HepG2 (cell line): ENCODE results near the gene ADRA2A. TPM values are rescaled to one million over a fixed set of nuclear protein-coding genes. Genes with fewer than 3 reads are reported as not detected.
A peak's percentile ranks its signal among the peaks of the same experiment; 100 is the strongest.

Experiments used
- ATAC-seq: fragments of 200-7000 bp; cut with Tn5 transposase; 3 replicates; pipeline ENCODE4 v1.9.1; 2020; ENCODE audit warnings: mild to moderate bottlenecking, moderate library complexity
- BruUV-seq: library from RNA; stranded (reverse); fragments of 400-500 nt; replicated peaks from 2 replicates; lab custom pipeline; 2021; lab: Mats Ljungman, UMichigan
- CTCF ChIA-PET: fragments of 300-600 bp; formaldehyde crosslinking; extraction: SDS; loops from one replicate; lab custom pipeline; 2021; ENCODE audit warnings: low total read pairs, inconsistent platforms, low intra/inter-chr PET ratio; lab: Yijun Ruan, JAX
- POLR2A ChIA-PET: fragments of 350-600 bp; sonication (Branson Sonifier 250); formaldehyde crosslinking; loops from one replicate; lab custom pipeline; 2020; ENCODE audit warnings: antibody characterized with exemption, inconsistent platforms; lab: Yijun Ruan, JAX
- DNase-seq: peaks from one replicate; pipeline ENCODE4 v3.0.0-alpha.2; 2015; ENCODE audit warnings: low spot score
- FAIRE-seq: peaks from 3 replicates; lab custom pipeline; 2011; peaks lifted over from hg19 to GRCh38; lab: Jason Lieb, UNC
- H2AFZ ChIP-seq: one replicate; pipeline ENCODE4 v1.6.1; 2011; ENCODE audit warnings: low read length, inconsistent platforms
- H3K27ac ChIP-seq: fragments of 300-600 bp; 3 replicates; pipeline ENCODE4 v1.8.0; 2011; ENCODE audit warnings: mixed run types, mild to moderate bottlenecking, mixed read lengths, low read length, inconsistent platforms; ENCODE audit not compliant: insufficient read depth; ENCODE audit errors: extremely low read length
- H3K27me3 ChIP-seq, 2 experiments: fragments of 200-600 bp in 1 of 2; 2 replicates in 1 of 2; 3 replicates in 1 of 2; pipeline versions ENCODE4 v1.6.0 to v1.8.0; 2011; ENCODE audit warnings: low read length in 2 of 2, mild to moderate bottlenecking in 2 of 2, moderate library complexity in 2 of 2, inconsistent platforms in 1 of 2; ENCODE audit not compliant: insufficient read depth in 2 of 2, control insufficient read depth in 1 of 2
- H3K36me3 ChIP-seq, 2 experiments: fragments of 200-600 bp in 1 of 2; replicated peaks in 1 of 2; 2 replicates in 1 of 2; 3 replicates in 1 of 2; pipeline versions ENCODE4 v1.5.1 to v1.8.0; 2011; ENCODE audit warnings: low read length in 2 of 2, inconsistent platforms in 1 of 2; ENCODE audit not compliant: insufficient read depth in 2 of 2, control insufficient read depth in 1 of 2
- H3K4me1 ChIP-seq: 2 replicates; pipeline ENCODE4 v1.5.1; 2012; ENCODE audit warnings: low read length, inconsistent platforms; ENCODE audit not compliant: insufficient read depth
- H3K4me2 ChIP-seq: 2 replicates; pipeline ENCODE4 v1.6.0; 2011; ENCODE audit warnings: low read depth, low read length, inconsistent platforms
- H3K4me3 ChIP-seq, 3 experiments: fragments of 200-600 bp in 1 of 3; sonication (generic), shearing (Covaris generic) in 1 of 3; replicated peaks in 1 of 3; 2 replicates each; pipeline ENCODE4 v1.5.1; 2011 to 2016; ENCODE audit warnings: low read length in 3 of 3, inconsistent platforms in 2 of 3, low read depth in 2 of 3, mild to moderate bottlenecking in 2 of 3, control low read depth in 1 of 3, mixed read lengths in 1 of 3; ENCODE audit not compliant: insufficient read depth in 1 of 3
- H3K79me2 ChIP-seq: one replicate; pipeline ENCODE4 v1.6.1; 2011; ENCODE audit warnings: low read length, inconsistent platforms; ENCODE audit not compliant: insufficient read depth
- H3K9ac ChIP-seq: 2 replicates; pipeline ENCODE4 v1.6.0; 2011; ENCODE audit warnings: mild to moderate bottlenecking, low read depth, low read length, inconsistent platforms; ENCODE audit not compliant: insufficient read depth
- H3K9me3 ChIP-seq: 2 replicates; pipeline ENCODE4 v1.5.1; 2012; ENCODE audit warnings: mild to moderate bottlenecking, low read length
- H4K20me1 ChIP-seq: 2 replicates; pipeline ENCODE4 v1.6.0; 2011; ENCODE audit warnings: inconsistent platforms, mild to moderate bottlenecking, low read length, moderate library complexity; ENCODE audit not compliant: insufficient read depth
- DR1 ChIP-seq: sonication (generic); formaldehyde crosslinking; IDR thresholded peaks from 2 replicates; pipeline ENCODE4 v1.8.0; 2021; ENCODE audit warnings: mild to moderate bottlenecking, missing genetic modification reagents, inconsistent platforms
- LBX2 ChIP-seq: sonication (generic); formaldehyde crosslinking; IDR thresholded peaks from 2 replicates; pipeline ENCODE4 v1.5.0; 2020; ENCODE audit warnings: missing genetic modification reagents, mild to moderate bottlenecking, borderline replicate concordance
- MAFF ChIP-seq: IDR thresholded peaks from 2 replicates; pipeline ENCODE4 v1.6.1; 2011; ENCODE audit warnings: low read depth, low read length, improper control_type of control experiment
- MAFK ChIP-seq, 2 experiments: IDR thresholded peaks in 1 of 2; conservative IDR thresholded peaks in 1 of 2; 2 replicates each; pipeline ENCODE4 v1.6.1; 2011; ENCODE audit warnings: improper control_type of control experiment in 2 of 2, low read length in 2 of 2
- WGBS: methylation state at CpG from one replicate; pipeline ENCODE4 v1.1.6; 2017; ENCODE audit warnings: low lambda C conversion rate; 5-methylcytosine and 5-hydroxymethylcytosine counted together
- in situ Hi-C: cut with HindIII; loops from 2 replicates; pipeline ENCODE4 v1.10.0; 2017; ENCODE audit warnings: low pct_unique_long_range_greater_than_20kb; ENCODE audit not compliant: extremely low pct_ligation_motif_present
- intact Hi-C: fragments of 100-400 bp; cut with micrococcal nuclease; formaldehyde crosslinking; loops from one replicate; pipeline ENCODE4 v1.10.0; 2022; ENCODE audit not compliant: unreplicated experiment
- polyA plus RNA-seq, 8 experiments: library from polyadenylated mRNA; depleted of rRNA in 3 of 8; stranded (reverse) in 7 of 8; unstranded in 1 of 8; fragments of >200 nt; fragmentation: Illumina TruSeq in 4 of 8; extraction: Trizol in 4 of 8; gene quantifications; 2 replicates each; pipeline versions ENCODE4 v1.2.1 to v1.2.3, GENCODE V29; 2011 to 2016; ENCODE audit warnings: low read depth in 4 of 8, missing spikeins in 1 of 8, mixed read lengths in 1 of 8; ENCODE audit not compliant: insufficient read depth in 1 of 8
- total RNA-seq, 5 experiments: library from RNA; depleted of rRNA; stranded (reverse); fragments of >200 nt; fragmentation: Illumina TruSeq; extraction: Trizol; gene quantifications; 2 replicates each; pipeline ENCODE4 v1.2.3, GENCODE V29; 2016; ENCODE audit warnings: low read depth in 1 of 5

Gene ADRA2A
- total and polyA plus RNA-seq, 2 of the 13 experiments (the other 11 are each of a cell fraction or from before 2014, with no cell fraction given), result 0.01 TPM; not detected in 1

GRCh38 chr10:111080224-111080623 is 3.4 kb downstream of the ADRA2A start:
- no peaks in the 10 kb centered on the region for H3K9me3 ChIP-seq
- no peaks in the 10 kb centered on the region for H3K79me2 ChIP-seq
- H2AFZ ChIP-seq, result no peak overlapping the region
- H4K20me1 ChIP-seq, result no peaks in the 10 kb centered on the region
- H3K27me3 ChIP-seq, result peaks cover 7 to 19% of the 10 kb centered on the region in 2 experiments
- no peak overlapping the region for H3K27ac ChIP-seq
- 0% methylated on average over 2 of the region's 2 CpGs for WGBS
- CTCF ChIA-PET, result no interaction called here
- H3K4me1 ChIP-seq, result no peaks in the 10 kb centered on the region
- in situ Hi-C loops, result loop anchor here (25.0 kb wide), 1 partner anchor 1232 kb away; no protein-coding TSS in a partner anchor
- no peak for ATAC-seq
- TF ChIP-seq DR1 (CRISPR knock-in tag) (no peak), MAFF (peak; percentile 91), MAFK (conservative IDR thresholded peaks at IDR 0.05 in 1 of 2, IDR thresholded peaks at IDR 0.05 in 1 of 2; ENCODE audit: low read length in 2 of 2) (peak; percentile 90 to 96)
- TF ChIP-seq, all 625 proteins: peak for 2
- DNase-seq (no peak), FAIRE-seq (no peak)
- intact Hi-C loops, result loop anchor here (10.0 kb wide), 1 partner anchor 205 kb away; no protein-coding TSS in a partner anchor
- H3K4me2 ChIP-seq, result no peak overlapping the region
- H3K9ac ChIP-seq, result no peak overlapping the region
- no peaks in the 10 kb centered on the region for H3K36me3 ChIP-seq
- POLR2A ChIA-PET, result no interaction called here
- no TSS peak for BruUV-seq
- H3K4me3 ChIP-seq, result no peak overlapping the region

- DNase-seq, result no peak
- H3K4me1 ChIP-seq, result no peaks in the 10 kb centered on the region
- in situ Hi-C loops (loop anchor here (25.0 kb wide), 1 partner anchor 1231 kb away; no protein-coding TSS in a partner anchor), intact Hi-C loops (loop anchor here (10.0 kb wide), 1 partner anchor 203 kb away; no protein-coding TSS in a partner anchor)
- no peak overlapping the region for H3K27ac ChIP-seq
- no peaks in the 10 kb centered on the region for H3K9me3 ChIP-seq
- H3K36me3 ChIP-seq, result no peaks in the 10 kb centered on the region
- CTCF ChIA-PET, result no interaction called here
- no peak overlapping the region for H2AFZ ChIP-seq
- BruUV-seq, result no TSS peak
- 4% methylated on average over 5 of the region's 6 CpGs for WGBS
- H3K9ac ChIP-seq, result no peak overlapping the region
- TF ChIP-seq LBX2 (CRISPR knock-in tag), result no peak
- no peaks in the 10 kb centered on the region for H4K20me1 ChIP-seq
- no peaks in the 10 kb centered on the region for H3K79me2 ChIP-seq
- H3K27me3 ChIP-seq, result peaks cover 4 to 7% of the 10 kb centered on the region in 2 experiments; a peak in 4 of 5 replicates
- no peak for FAIRE-seq
- POLR2A ChIA-PET, result no interaction called here
- ATAC-seq, result no peak
- no peak overlapping the region for H3K4me3 ChIP-seq
- H3K4me2 ChIP-seq, result no peak overlapping the region
These were observed 4.8 kb downstream of the ADRA2A start for GRCh38 chr10:111081595-111081994.
